Chondrocyte (in vitro differentiated cells): ENCODE data around the gene RARA. TPM values are rescaled to one million over a fixed set of nuclear protein-coding genes. Genes with fewer than 3 reads are reported as not detected.

ENCODE experiments used
- DNase-seq: peaks from one replicate; pipeline ENCODE4 v3.0.0; 2021; ENCODE audit warnings: mixed read lengths, low spot score
- H3K27ac Mint-ChIP-seq: one replicate; pipeline ENCODE4 v1.8.0; 2021; ENCODE audit warnings: mild to moderate bottlenecking, moderate library complexity, mixed read lengths; ENCODE audit not compliant: unreplicated experiment
- H3K27me3 Mint-ChIP-seq: 2 replicates; pipeline ENCODE4 v1.8.0; 2021; ENCODE audit warnings: low read depth, mixed read lengths
- H3K36me3 Mint-ChIP-seq: 2 replicates; pipeline ENCODE4 v1.8.0; 2021; ENCODE audit warnings: low read depth, mixed read lengths
- H3K4me1 Mint-ChIP-seq: 2 replicates; pipeline ENCODE4 v1.8.0; 2021; ENCODE audit warnings: low read depth, mild to moderate bottlenecking, mixed read lengths
- H3K4me3 Mint-ChIP-seq: one replicate; pipeline ENCODE4 v1.8.0; 2021; ENCODE audit warnings: mild to moderate bottlenecking, moderate library complexity, mixed read lengths; ENCODE audit not compliant: unreplicated experiment
- H3K9me3 Mint-ChIP-seq: 2 replicates; pipeline ENCODE4 v1.8.0; 2021; ENCODE audit warnings: low read depth, mixed read lengths
- CTCF ChIP-seq: fragments of 200-600 bp; sonication (generic); IDR thresholded peaks from 2 replicates; pipeline ENCODE4 v1.5.0; 2021; ENCODE audit warnings: antibody characterized with exemption, mild to moderate bottlenecking, moderate library complexity
- total RNA-seq: library from RNA; stranded (reverse); gene quantifications from 3 replicates; pipeline ENCODE4 v1.2.1, GENCODE V29; 2021

RARA gene
- total RNA-seq, 1 donor from 2014 or later = 59.2 TPM

GRCh38 chr17:40315206-40315605, 6.2 kb downstream of the RARA start:
- TF ChIP-seq CTCF = no peak
- Mint-ChIP-seq H3K27me3 (no peaks in the 10 kb centered on the region), H3K4me1 (peaks cover 40% of the 10 kb centered on the region), H3K27ac (peak overlapping the region; percentile 99), H3K36me3 (no peaks in the 10 kb centered on the region), H3K4me3 (no peak overlapping the region), H3K9me3 (no peaks in the 10 kb centered on the region)
- no peak for DNase-seq

- Mint-ChIP-seq H3K9me3 (no peaks in the 10 kb centered on the region), H3K27me3 (no peaks in the 10 kb centered on the region), H3K27ac (peak overlapping the region; percentile 99), H3K4me1 (peaks cover 47% of the 10 kb centered on the region), H3K4me3 (peak overlapping the region; percentile 49), H3K36me3 (no peaks in the 10 kb centered on the region)
- no peak for TF ChIP-seq CTCF
- peak; percentile 69 for DNase-seq
Measured at GRCh38 chr17:40315678-40316570, 6.9 kb downstream of the RARA start.

GRCh38 chr17:40316571-40317344, 7.8 kb downstream of the RARA start:
- Mint-ChIP-seq H3K4me3 (peak overlapping the region; percentile 95), H3K27ac (peak overlapping the region; percentile 99), H3K4me1 (peaks cover 56% of the 10 kb centered on the region), H3K9me3 (no peaks in the 10 kb centered on the region), H3K36me3 (no peaks in the 10 kb centered on the region), H3K27me3 (no peaks in the 10 kb centered on the region)
- DNase-seq = peak; percentile 89
- no peak for TF ChIP-seq CTCF

- peak overlapping the region; percentile 99 for H3K27ac Mint-ChIP-seq
- no peaks in the 10 kb centered on the region for H3K27me3 Mint-ChIP-seq
- TF ChIP-seq CTCF = peak; percentile 80
- DNase-seq = no peak
- H3K4me3 Mint-ChIP-seq = peak overlapping the region; percentile 95
- peaks cover 62% of the 10 kb centered on the region for H3K4me1 Mint-ChIP-seq
- no peaks in the 10 kb centered on the region for H3K9me3 Mint-ChIP-seq
- H3K36me3 Mint-ChIP-seq = no peaks in the 10 kb centered on the region
Measured at GRCh38 chr17:40317345-40317873, 8.4 kb downstream of the RARA start.
